ENCODE measurements around the gene C22orf31.
"Not testable (repeated sequence)": the region's sequence is repeated elsewhere in the genome, so short reads cannot be mapped to it uniquely, and the experiment has no call there.

C22orf31 gene

GRCh38 chr22:29061773-29062172, at the start of gene C22orf31:
TSS of gene C22orf31 (minus strand) at chr22:29061831. CDS start at chr22:29061792, 39 bp downstream.
- no peak for DNase-seq

- no peak for DNase-seq
Measured at GRCh38 chr22:29110946-29111345, 49.3 kb upstream of the C22orf31 start.

GRCh38 chr22:29109822-29110221, 48.2 kb upstream of the C22orf31 start:
- no peak for DNase-seq

GRCh38 chr22:29108137-29108536, 46.5 kb upstream of the C22orf31 start:
- no peak for DNase-seq

- DNase-seq = no peak
Measured at GRCh38 chr22:29106839-29107238, 45.2 kb upstream of the C22orf31 start.

- DNase-seq = no peak
Measured at GRCh38 chr22:29105468-29105867, 43.8 kb upstream of the C22orf31 start.

GRCh38 chr22:29103121-29103520, 41.5 kb upstream of the C22orf31 start:
- no peak for DNase-seq

- DNase-seq = no peak
Measured at GRCh38 chr22:29102300-29102699, 40.7 kb upstream of the C22orf31 start.

- DNase-seq = no peak
Measured at GRCh38 chr22:29098296-29098695, 36.7 kb upstream of the C22orf31 start.

- no peak for DNase-seq
Measured at GRCh38 chr22:29096736-29097669, 35.4 kb upstream of the C22orf31 start.

GRCh38 chr22:29095459-29095858, 33.8 kb upstream of the C22orf31 start:
- DNase-seq = no peak

GRCh38 chr22:29093501-29094300, 32.1 kb upstream of the C22orf31 start:
- DNase-seq = no peak

- no peak for DNase-seq
Measured at GRCh38 chr22:29093030-29093429, 31.4 kb upstream of the C22orf31 start.

GRCh38 chr22:29092243-29092642, 30.6 kb upstream of the C22orf31 start:
- DNase-seq = no peak

GRCh38 chr22:29090039-29090438, 28.4 kb upstream of the C22orf31 start:
- no peak for DNase-seq

GRCh38 chr22:29089507-29089906, 27.9 kb upstream of the C22orf31 start:
- DNase-seq = no peak

- no peak for DNase-seq
Measured at GRCh38 chr22:29088809-29089208, 27.2 kb upstream of the C22orf31 start.

- no peak for DNase-seq
Measured at GRCh38 chr22:29087012-29087411, 25.4 kb upstream of the C22orf31 start.

- no peak for DNase-seq
Measured at GRCh38 chr22:29083933-29084591, 22.4 kb upstream of the C22orf31 start.

GRCh38 chr22:29083576-29083932, 21.9 kb upstream of the C22orf31 start:
- DNase-seq = not testable (repeated sequence)

- no peak for DNase-seq
Measured at GRCh38 chr22:29082826-29083545, 21.4 kb upstream of the C22orf31 start.

GRCh38 chr22:29081517-29082236, 20.0 kb upstream of the C22orf31 start:
- DNase-seq = no peak
